Right cardiac atrium (tissue), 5 donors: ENCODE results near the gene JMJD1C. TPM values are rescaled to one million over a fixed set of nuclear protein-coding genes. Genes with fewer than 3 reads are reported as not detected.
A peak's percentile ranks its signal among the peaks of the same experiment; 100 is the strongest.

Experiments used
- ATAC-seq, 2 donors: fragments of 200-7000 bp; cut with Tn5 transposase; one replicate each; pipeline versions ENCODE4 v1.8.0 to v1.9.1; 2020; ENCODE audit warnings: moderate library complexity in 2 of 2, mild to moderate bottlenecking in 1 of 2
- DNase-seq, 3 donors: peaks; one replicate each; pipeline ENCODE4 v3.0.0-alpha.2; 2020
- H3K27ac ChIP-seq: one replicate; pipeline ENCODE4 v1.5.1; 2013; ENCODE audit warnings: mild to moderate bottlenecking, low read length, control low read depth, moderate library complexity
- H3K27me3 ChIP-seq: one replicate; pipeline ENCODE4 v1.6.1; 2013; ENCODE audit not compliant: control insufficient read depth, insufficient read depth
- H3K4me1 ChIP-seq: one replicate; pipeline ENCODE4 v1.6.1; 2013; ENCODE audit warnings: low read length; ENCODE audit not compliant: control insufficient read depth, insufficient read depth
- H3K4me3 ChIP-seq: one replicate; pipeline ENCODE4 v1.5.1; 2013; ENCODE audit warnings: low read length, control low read depth
- H3K9me3 ChIP-seq: one replicate; pipeline ENCODE4 v1.6.1; 2013; ENCODE audit warnings: low read length; ENCODE audit not compliant: control insufficient read depth
- WGBS: extraction: QIAGEN DNeasy Blood & Tissue Kit; methylation state at CpG from one replicate; pipeline ENCODE4 v1.1.7; 2013; 5-methylcytosine and 5-hydroxymethylcytosine counted together
- intact Hi-C, 4 donors: fragments of 100-400 bp; cut with DNase I; formaldehyde crosslinking; loops; one replicate each; pipeline versions ENCODE4 v1.11.0 to v1.14.0; 2022 to 2023
- polyA plus RNA-seq: library from polyadenylated mRNA; stranded (reverse); fragments of 200-250 nt; gene quantifications from one replicate; pipeline ENCODE4 v1.2.3, GENCODE V29; 2013
- total RNA-seq, 4 donors: library from RNA; stranded (reverse); fragmentation: NEBNext Ultra II Directional; extraction: Animal tissue kit (Norgen Biotek cat#: 25700); gene quantifications; one replicate each; pipeline ENCODE4 v1.2.1, GENCODE V29; 2021
- donor health status: healthy with polysubstance abuse.
- donor health status: DM: no; HTN: yes; CAD: no.
- donor health status: DM: no; HTN: no; CAD: no.
- donor health status: DM: no; HTN: yes; CAD: no; lungs with severe emphysema.
- donor health status: DM: yes; HTN: yes; CAD: no.

The JMJD1C gene
- total and polyA plus RNA-seq, 5 donors, result 31.0 to 44.8 (median 43.1) TPM

GRCh38 chr10:63478564-63478963 is 12.8 kb upstream of the JMJD1C start:
- 70% methylated on average over 3 of the region's 3 CpGs for WGBS
- Histone ChIP-seq H3K4me1 (peaks cover 2% of the 10 kb centered on the region), H3K27ac (no peak overlapping the region), H3K27me3 (no peaks in the 10 kb centered on the region), H3K9me3 (no peaks in the 10 kb centered on the region), H3K4me3 (no peak overlapping the region)
- intact Hi-C loops, result no loop called here
- no peak for DNase-seq
- ATAC-seq, result no peak

GRCh38 chr10:63477927-63478326 is 12.2 kb upstream of the JMJD1C start:
- intact Hi-C loops, result no loop called here
- ATAC-seq, result no peak
- 40% methylated on average over 1 of the region's 1 CpG for WGBS

GRCh38 chr10:63474488-63474887 is 8.7 kb upstream of the JMJD1C start:
- Histone ChIP-seq H3K9me3 (no peaks in the 10 kb centered on the region), H3K4me1 (no peaks in the 10 kb centered on the region), H3K27me3 (no peaks in the 10 kb centered on the region), H3K27ac (no peak overlapping the region), H3K4me3 (no peak overlapping the region)
- intact Hi-C loops, result no loop called here
- DNase-seq (no peak), ATAC-seq (no peak)
- 96% methylated on average over 8 of the region's 8 CpGs for WGBS

More at GRCh38 chr10:63477927-63478326, 12.2 kb upstream of the JMJD1C start:
- no peak for DNase-seq
- Histone ChIP-seq H3K4me1 (peaks cover 2% of the 10 kb centered on the region), H3K27me3 (no peaks in the 10 kb centered on the region), H3K4me3 (no peak overlapping the region), H3K9me3 (no peaks in the 10 kb centered on the region), H3K27ac (no peak overlapping the region)

GRCh38 chr10:63470928-63471327 is 5.2 kb upstream of the JMJD1C start:
- Histone ChIP-seq H3K4me3 (no peak overlapping the region), H3K9me3 (no peaks in the 10 kb centered on the region), H3K4me1 (no peaks in the 10 kb centered on the region), H3K27me3 (no peaks in the 10 kb centered on the region), H3K27ac (no peak overlapping the region)
- intact Hi-C loops, result no loop called here
- ATAC-seq, result no peak
- 56% methylated on average over 3 of the region's 3 CpGs for WGBS
- DNase-seq, result no peak

- Histone ChIP-seq H3K27ac (no peak overlapping the region), H3K4me3 (no peak overlapping the region), H3K4me1 (no peaks in the 10 kb centered on the region), H3K9me3 (no peaks in the 10 kb centered on the region), H3K27me3 (no peaks in the 10 kb centered on the region)
- ATAC-seq (no peak), DNase-seq (no peak)
- intact Hi-C loops, result loop anchor here in 2 of 4 donors (10.0 kb wide), 2 partner anchors 156 to 246 kb away; no protein-coding TSS in a partner anchor
- 96% methylated on average over 1 of the region's 1 CpG for WGBS
Measured at GRCh38 chr10:63468947-63469346, 3.2 kb upstream of the JMJD1C start.

GRCh38 chr10:63467841-63468240 is 2.1 kb upstream of the JMJD1C start:
- Histone ChIP-seq H3K4me3 (no peak overlapping the region), H3K4me1 (no peaks in the 10 kb centered on the region), H3K27me3 (no peaks in the 10 kb centered on the region), H3K9me3 (no peaks in the 10 kb centered on the region), H3K27ac (no peak overlapping the region)
- no peak for ATAC-seq
- WGBS, result 83% methylated on average over 1 of the region's 1 CpG
- DNase-seq, result no peak
- intact Hi-C loops, result loop anchor here in 2 of 4 donors (10.0 kb wide), 2 partner anchors 157 to 247 kb away; no protein-coding TSS in a partner anchor

GRCh38 chr10:63466144-63466935 is 563 bp upstream of the JMJD1C start:
- Histone ChIP-seq H3K4me3 (peak overlapping the region; percentile 64), H3K27ac (peak overlapping the region; percentile 88), H3K9me3 (no peaks in the 10 kb centered on the region), H3K27me3 (no peaks in the 10 kb centered on the region), H3K4me1 (no peaks in the 10 kb centered on the region)
- intact Hi-C loops, result loop anchor here in 2 of 4 donors (10.0 kb wide), 2 partner anchors 158 to 248 kb away; no protein-coding TSS in a partner anchor
- WGBS, result 4% methylated on average over 27 of the region's 27 CpGs
- ATAC-seq, result peak; percentile 55 to 61
- peak in 2 of 3 donors; percentile 65 to 76 for DNase-seq

- Histone ChIP-seq H3K27me3 (no peaks in the 10 kb centered on the region), H3K4me1 (no peaks in the 10 kb centered on the region), H3K4me3 (peak overlapping the region; percentile 64), H3K27ac (peak overlapping the region; percentile 88), H3K9me3 (no peaks in the 10 kb centered on the region)
- WGBS, result 8% methylated on average over 35 of the region's 35 CpGs
- intact Hi-C loops, result loop anchor here in 2 of 4 donors (10.0 kb wide), 2 partner anchors 160 to 250 kb away; no protein-coding TSS in a partner anchor
- ATAC-seq, result peak; percentile 75 to 82
- no peak for DNase-seq
Measured at GRCh38 chr10:63464402-63465292, 1.1 kb downstream of the JMJD1C start.

- H3K9me3 ChIP-seq, result no peaks in the 10 kb centered on the region
- no peaks in the 10 kb centered on the region for H3K27me3 ChIP-seq
- WGBS, result 82% methylated on average over 1 of the region's 1 CpG
- intact Hi-C loops, result loop anchor here in 2 of 4 donors (10.0 kb wide), 2 partner anchors 162 to 252 kb away; no protein-coding TSS in a partner anchor
- H3K4me1 ChIP-seq, result peaks cover 2% of the 10 kb centered on the region
- H3K4me3 ChIP-seq, result no peak overlapping the region
- ATAC-seq (no peak), DNase-seq (no peak)
- H3K27ac ChIP-seq, result no peak overlapping the region
Measured at GRCh38 chr10:63462442-63462841, 3.3 kb downstream of the JMJD1C start.

- Histone ChIP-seq H3K4me1 (peaks cover 2% of the 10 kb centered on the region), H3K27ac (no peak overlapping the region), H3K27me3 (no peaks in the 10 kb centered on the region), H3K9me3 (no peaks in the 10 kb centered on the region), H3K4me3 (no peak overlapping the region)
- DNase-seq (no peak), ATAC-seq (no peak)
- intact Hi-C loops, result no loop called here
- 96% methylated on average over 2 of the region's 2 CpGs for WGBS
Measured at GRCh38 chr10:63458177-63458576, 7.6 kb downstream of the JMJD1C start.

- H3K9me3 ChIP-seq, result no peaks in the 10 kb centered on the region
- no peaks in the 10 kb centered on the region for H3K27me3 ChIP-seq
- peaks cover 2% of the 10 kb centered on the region for H3K4me1 ChIP-seq
- DNase-seq, result no peak
- ATAC-seq, result no peak
- H3K4me3 ChIP-seq, result no peak overlapping the region
- H3K27ac ChIP-seq, result no peak overlapping the region
- intact Hi-C loops, result no loop called here
- 87% methylated on average over 2 of the region's 2 CpGs for WGBS
Measured at GRCh38 chr10:63457594-63457993, 8.2 kb downstream of the JMJD1C start.
